HL-60 (cell line): ENCODE measurements around the gene EVI5L.

ENCODE experiments used
- GABPA ChIP-seq: IDR thresholded peaks from 2 replicates; pipeline ENCODE4 v1.6.1; 2012; ENCODE audit warnings: low read depth
- POLR2AphosphoS5 ChIP-seq: IDR thresholded peaks from 2 replicates; pipeline ENCODE4 v1.6.1; 2012; ENCODE audit warnings: low read depth
- SPI1 ChIP-seq: IDR thresholded peaks from 2 replicates; pipeline ENCODE4 v1.6.1; 2012; ENCODE audit warnings: low read depth, mild to moderate bottlenecking, borderline replicate concordance
- TF ChIP-seq, protein P1 (sequence below): IDR thresholded peaks from one replicate; pipeline ENCODE4 v1.5.1; 2011; ENCODE audit warnings: low read length, control low read depth, inconsistent platforms; ENCODE audit not compliant: insufficient read depth
- TF ChIP-seq, protein P2 (sequence below): IDR thresholded peaks from 2 replicates; pipeline ENCODE4 v1.6.1; 2012; ENCODE audit warnings: low read depth; ENCODE audit not compliant: insufficient replicate concordance

DNA sequence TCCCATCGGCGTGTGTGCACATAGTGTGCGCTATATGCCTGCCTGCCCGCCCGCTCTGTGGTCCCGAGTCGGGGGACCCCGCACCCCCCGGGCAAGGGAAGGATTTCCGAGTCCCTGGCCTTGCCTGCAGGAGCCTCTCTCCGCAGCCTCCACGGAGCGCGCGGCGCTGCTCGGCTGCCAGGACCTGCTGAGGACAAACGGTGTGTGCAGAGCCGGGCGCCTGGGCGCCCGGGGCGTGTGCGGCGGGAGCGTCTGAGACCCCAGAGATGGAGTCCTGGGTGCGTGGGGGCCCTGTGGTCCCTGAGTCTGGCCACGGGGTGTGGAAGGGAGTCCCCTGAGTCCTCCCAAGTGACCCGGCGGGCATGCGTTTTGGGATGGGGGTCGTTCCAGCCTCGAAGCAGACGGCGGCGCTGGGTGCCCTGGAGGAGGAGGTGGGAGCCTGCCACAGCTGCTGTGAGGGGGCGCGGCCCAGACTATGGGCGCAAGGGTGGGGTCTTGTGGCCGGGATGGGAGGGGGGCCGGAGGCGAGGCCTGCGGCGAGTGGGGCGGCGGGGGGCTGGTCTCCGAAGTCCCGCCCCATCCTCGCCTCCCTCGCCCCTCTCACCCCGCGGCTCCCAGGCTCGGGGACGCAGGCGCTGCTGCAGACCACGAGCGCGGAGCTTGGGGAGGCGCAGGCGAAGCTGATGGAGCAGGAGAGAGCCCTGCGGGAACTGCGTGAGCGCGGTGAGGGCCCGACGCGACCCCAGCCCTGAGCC is 41.7 kb upstream of the EVI5L start:
- TF ChIP-seq, protein P1, sequence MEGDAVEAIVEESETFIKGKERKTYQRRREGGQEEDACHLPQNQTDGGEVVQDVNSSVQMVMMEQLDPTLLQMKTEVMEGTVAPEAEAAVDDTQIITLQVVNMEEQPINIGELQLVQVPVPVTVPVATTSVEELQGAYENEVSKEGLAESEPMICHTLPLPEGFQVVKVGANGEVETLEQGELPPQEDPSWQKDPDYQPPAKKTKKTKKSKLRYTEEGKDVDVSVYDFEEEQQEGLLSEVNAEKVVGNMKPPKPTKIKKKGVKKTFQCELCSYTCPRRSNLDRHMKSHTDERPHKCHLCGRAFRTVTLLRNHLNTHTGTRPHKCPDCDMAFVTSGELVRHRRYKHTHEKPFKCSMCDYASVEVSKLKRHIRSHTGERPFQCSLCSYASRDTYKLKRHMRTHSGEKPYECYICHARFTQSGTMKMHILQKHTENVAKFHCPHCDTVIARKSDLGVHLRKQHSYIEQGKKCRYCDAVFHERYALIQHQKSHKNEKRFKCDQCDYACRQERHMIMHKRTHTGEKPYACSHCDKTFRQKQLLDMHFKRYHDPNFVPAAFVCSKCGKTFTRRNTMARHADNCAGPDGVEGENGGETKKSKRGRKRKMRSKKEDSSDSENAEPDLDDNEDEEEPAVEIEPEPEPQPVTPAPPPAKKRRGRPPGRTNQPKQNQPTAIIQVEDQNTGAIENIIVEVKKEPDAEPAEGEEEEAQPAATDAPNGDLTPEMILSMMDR: no peak
- TF ChIP-seq POLR2AphosphoS5 (no peak), GABPA (no peak), SPI1 (no peak)
- TF ChIP-seq, protein P2, sequence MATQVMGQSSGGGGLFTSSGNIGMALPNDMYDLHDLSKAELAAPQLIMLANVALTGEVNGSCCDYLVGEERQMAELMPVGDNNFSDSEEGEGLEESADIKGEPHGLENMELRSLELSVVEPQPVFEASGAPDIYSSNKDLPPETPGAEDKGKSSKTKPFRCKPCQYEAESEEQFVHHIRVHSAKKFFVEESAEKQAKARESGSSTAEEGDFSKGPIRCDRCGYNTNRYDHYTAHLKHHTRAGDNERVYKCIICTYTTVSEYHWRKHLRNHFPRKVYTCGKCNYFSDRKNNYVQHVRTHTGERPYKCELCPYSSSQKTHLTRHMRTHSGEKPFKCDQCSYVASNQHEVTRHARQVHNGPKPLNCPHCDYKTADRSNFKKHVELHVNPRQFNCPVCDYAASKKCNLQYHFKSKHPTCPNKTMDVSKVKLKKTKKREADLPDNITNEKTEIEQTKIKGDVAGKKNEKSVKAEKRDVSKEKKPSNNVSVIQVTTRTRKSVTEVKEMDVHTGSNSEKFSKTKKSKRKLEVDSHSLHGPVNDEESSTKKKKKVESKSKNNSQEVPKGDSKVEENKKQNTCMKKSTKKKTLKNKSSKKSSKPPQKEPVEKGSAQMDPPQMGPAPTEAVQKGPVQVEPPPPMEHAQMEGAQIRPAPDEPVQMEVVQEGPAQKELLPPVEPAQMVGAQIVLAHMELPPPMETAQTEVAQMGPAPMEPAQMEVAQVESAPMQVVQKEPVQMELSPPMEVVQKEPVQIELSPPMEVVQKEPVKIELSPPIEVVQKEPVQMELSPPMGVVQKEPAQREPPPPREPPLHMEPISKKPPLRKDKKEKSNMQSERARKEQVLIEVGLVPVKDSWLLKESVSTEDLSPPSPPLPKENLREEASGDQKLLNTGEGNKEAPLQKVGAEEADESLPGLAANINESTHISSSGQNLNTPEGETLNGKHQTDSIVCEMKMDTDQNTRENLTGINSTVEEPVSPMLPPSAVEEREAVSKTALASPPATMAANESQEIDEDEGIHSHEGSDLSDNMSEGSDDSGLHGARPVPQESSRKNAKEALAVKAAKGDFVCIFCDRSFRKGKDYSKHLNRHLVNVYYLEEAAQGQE: no peak
